IMR-90 (cell line): Measurements from ENCODE around the gene SSX2IP. TPM values are rescaled to one million over a fixed set of nuclear protein-coding genes. Genes with fewer than 3 reads are reported as not detected.
A peak's percentile ranks its signal among the peaks of the same experiment; 100 is the strongest.

Source experiments
- ATAC-seq: fragments of 200-7000 bp; cut with Tn5 transposase; 2 replicates; pipeline ENCODE4 v1.9.1; 2020; ENCODE audit warnings: low read depth, mild to moderate bottlenecking, moderate library complexity
- BruUV-seq: library from RNA; stranded (reverse); fragments of 400-500 nt; replicated peaks from 2 replicates; lab custom pipeline; 2021; lab: Mats Ljungman, UMichigan
- CTCF ChIA-PET: fragments of 300-600 bp; formaldehyde crosslinking; extraction: SDS; loops from one replicate; lab custom pipeline; 2021; ENCODE audit warnings: antibody characterized with exemption; lab: Yijun Ruan, JAX
- POLR2A ChIA-PET: fragments of 300-600 bp; sonication (Branson Sonifier 250); formaldehyde crosslinking; loops from one replicate; lab custom pipeline; 2022; ENCODE audit warnings: antibody characterized with exemption; ENCODE audit not compliant: unreplicated experiment; lab: Charles Lee
- DNase-seq: peaks from one replicate; pipeline ENCODE4 v3.0.0; 2013
- H2AFZ ChIP-seq: replicated peaks from 2 replicates; pipeline ENCODE3; 2013; ENCODE audit warnings: low read length, mild to moderate bottlenecking; ENCODE audit not compliant: poor library complexity
- H2AK5ac ChIP-seq: 2 replicates; pipeline ENCODE4 v1.6.1; 2013; ENCODE audit warnings: low read depth, low read length, inconsistent platforms
- H2AK9ac ChIP-seq: replicated peaks from 2 replicates; pipeline ENCODE3; 2013; ENCODE audit warnings: mild to moderate bottlenecking, low read depth, low read length, moderate library complexity; ENCODE audit not compliant: poor library complexity
- H2BK120ac ChIP-seq: 2 replicates; pipeline ENCODE4 v1.6.1; 2013; ENCODE audit warnings: low read depth, low read length, inconsistent platforms
- H2BK15ac ChIP-seq: 3 replicates; pipeline ENCODE4 v1.6.1; 2013; ENCODE audit warnings: low read depth, low read length, inconsistent platforms
- H2BK20ac ChIP-seq: 2 replicates; pipeline ENCODE4 v1.6.1; 2013; ENCODE audit warnings: low read depth, mild to moderate bottlenecking, inconsistent platforms, low read length, moderate library complexity
- H2BK5ac ChIP-seq: 2 replicates; pipeline ENCODE4 v1.6.1; 2013; ENCODE audit warnings: mild to moderate bottlenecking, low read depth, low read length, inconsistent platforms; ENCODE audit not compliant: poor library complexity, severe bottlenecking
- H3K14ac ChIP-seq: replicated peaks from 2 replicates; pipeline ENCODE4 v1.6.1; 2013; ENCODE audit warnings: low read depth, low read length, inconsistent platforms
- H3K18ac ChIP-seq: 2 replicates; pipeline ENCODE4 v1.6.1; 2013; ENCODE audit warnings: low read depth, low read length, control low read depth
- H3K23ac ChIP-seq: 2 replicates; pipeline ENCODE4 v1.6.1; 2013; ENCODE audit warnings: low read depth, low read length, inconsistent platforms
- H3K27ac ChIP-seq: 2 replicates; pipeline ENCODE4 v1.5.1; 2013; ENCODE audit warnings: mild to moderate bottlenecking, control low read depth, low read length; ENCODE audit not compliant: insufficient read depth
- H3K27me3 ChIP-seq: 2 replicates; pipeline ENCODE4 v1.6.1; 2013; ENCODE audit warnings: low read length; ENCODE audit not compliant: control insufficient read depth, insufficient read depth
- H3K36me3 ChIP-seq: 2 replicates; pipeline ENCODE4 v1.6.1; 2013; ENCODE audit warnings: low read length, mixed read lengths; ENCODE audit not compliant: control insufficient read depth, insufficient read depth
- H3K4ac ChIP-seq: 2 replicates; pipeline ENCODE4 v1.6.1; 2013; ENCODE audit warnings: low read depth, low read length, inconsistent platforms
- H3K4me1 ChIP-seq: 2 replicates; pipeline ENCODE4 v1.6.1; 2013; ENCODE audit warnings: low read length, mixed read lengths; ENCODE audit not compliant: control insufficient read depth, insufficient read depth
- H3K4me2 ChIP-seq: 2 replicates; pipeline ENCODE4 v1.6.1; 2013; ENCODE audit warnings: low read depth, mild to moderate bottlenecking, control low read depth, low read length, moderate library complexity
- H3K4me3 ChIP-seq: 2 replicates; pipeline ENCODE4 v1.5.1; 2013; ENCODE audit warnings: low read depth, mild to moderate bottlenecking, control low read depth, low read length, moderate library complexity; ENCODE audit not compliant: insufficient read depth
- H3K56ac ChIP-seq: 2 replicates; pipeline ENCODE4 v1.6.1; 2013; ENCODE audit warnings: low read length, inconsistent platforms; ENCODE audit not compliant: insufficient read depth; ENCODE audit errors: extremely low read depth
- H3K79me1 ChIP-seq, 2 experiments: 2 replicates each; pipeline ENCODE4 v1.6.1; 2013; ENCODE audit warnings: low read length in 2 of 2, inconsistent platforms in 1 of 2, low read depth in 1 of 2
- H3K9ac ChIP-seq: 2 replicates; pipeline ENCODE4 v1.6.1; 2013; ENCODE audit warnings: low read depth, low read length, control low read depth
- H3K9me1 ChIP-seq: 2 replicates; pipeline ENCODE4 v1.6.1; 2013; ENCODE audit warnings: low read length, inconsistent platforms; ENCODE audit not compliant: insufficient read depth
- H3K9me3 ChIP-seq: 2 replicates; pipeline ENCODE4 v1.6.1; 2013; ENCODE audit warnings: low read length; ENCODE audit not compliant: control insufficient read depth, insufficient read depth
- H4K20me1 ChIP-seq: 2 replicates; pipeline ENCODE4 v1.6.1; 2013; ENCODE audit warnings: low read length, inconsistent platforms; ENCODE audit not compliant: insufficient read depth
- H4K5ac ChIP-seq: 2 replicates; pipeline ENCODE4 v1.6.1; 2013; ENCODE audit warnings: mild to moderate bottlenecking, low read depth, low read length, control low read depth
- H4K8ac ChIP-seq, 2 experiments: 2 replicates each; pipeline ENCODE4 v1.6.1; 2013; ENCODE audit warnings: low read depth in 2 of 2, low read length in 2 of 2, control low read depth in 1 of 2, inconsistent platforms in 1 of 2
- H4K91ac ChIP-seq: 2 replicates; pipeline ENCODE4 v1.6.1; 2013; ENCODE audit warnings: low read depth, low read length, inconsistent platforms; ENCODE audit not compliant: insufficient read depth
- BHLHE40 ChIP-seq: fragments of 150-350 bp; IDR thresholded peaks from 2 replicates; pipeline ENCODE4 v1.6.1; 2016; ENCODE audit warnings: mild to moderate bottlenecking, low read depth, low read length
- CEBPB ChIP-seq: IDR thresholded peaks from 2 replicates; pipeline ENCODE4 v1.6.1; 2012; ENCODE audit warnings: low read depth, low read length, improper control_type of control experiment
- CHD1 ChIP-seq: IDR thresholded peaks from 2 replicates; pipeline ENCODE4 v1.6.1; 2012; ENCODE audit warnings: low read depth, low read length, improper control_type of control experiment
- FOS ChIP-seq: fragments of 150-350 bp; IDR thresholded peaks from 2 replicates; pipeline ENCODE4 v1.6.1; 2016; ENCODE audit warnings: low read depth, low read length
- MAZ ChIP-seq: IDR thresholded peaks from 2 replicates; pipeline ENCODE4 v1.6.1; 2012; ENCODE audit warnings: low read depth, mild to moderate bottlenecking, low read length, improper control_type of control experiment, moderate library complexity, borderline replicate concordance
- MXI1 ChIP-seq: IDR thresholded peaks from 2 replicates; pipeline ENCODE4 v1.6.1; 2012; ENCODE audit warnings: low read depth, mild to moderate bottlenecking, low read length, moderate library complexity, borderline replicate concordance
- NFE2L2 ChIP-seq: fragments of 150-350 bp; IDR thresholded peaks from 2 replicates; pipeline ENCODE4 v1.6.1; 2016; ENCODE audit warnings: low read depth, mild to moderate bottlenecking, low read length
- RAD21 ChIP-seq: IDR thresholded peaks from 2 replicates; pipeline ENCODE4 v1.6.1; 2012; ENCODE audit warnings: low read length, improper control_type of control experiment
- RCOR1 ChIP-seq: IDR thresholded peaks from 2 replicates; pipeline ENCODE4 v1.6.1; 2012; ENCODE audit warnings: mild to moderate bottlenecking, low read length, improper control_type of control experiment; ENCODE audit not compliant: insufficient replicate concordance
- RFX5 ChIP-seq: IDR thresholded peaks from 2 replicates; pipeline ENCODE4 v1.8.0; 2012; ENCODE audit warnings: low read depth, mild to moderate bottlenecking, low read length, moderate library complexity
- SMC3 ChIP-seq: fragments of 150-350 bp; IDR thresholded peaks from 2 replicates; pipeline ENCODE4 v1.6.1; 2016; ENCODE audit warnings: low read depth, mild to moderate bottlenecking, antibody characterized with exemption, low read length, moderate library complexity
- WGBS, 2 experiments: methylation state at CpG; one replicate each; pipeline versions ENCODE4 v1.1.5 to v1.1.7; 2013; ENCODE audit warnings: missing lambda C conversion rate in 2 of 2; ENCODE audit not compliant: insufficient read length in 1 of 2; ENCODE audit errors: extremely low coverage in 2 of 2; 5-methylcytosine and 5-hydroxymethylcytosine counted together
- dilution Hi-C: fragments of 300-500 bp; cut with HindIII; formaldehyde crosslinking; loops from one replicate; pipeline ENCODE4 v1.14.3; 2018; ENCODE audit warnings: low sequenced_read_pairs; ENCODE audit not compliant: unreplicated experiment
- in situ Hi-C: fragments of 300-500 bp; cut with MboI; formaldehyde crosslinking; loops from 3 replicates; pipeline ENCODE4 v1.14.3; 2019; ENCODE audit warnings: low sequenced_read_pairs, inconsistent platforms, mixed read lengths
- intact Hi-C: fragments of 100-400 bp; cut with micrococcal nuclease; formaldehyde crosslinking; loops from 2 replicates; pipeline ENCODE4 v1.10.0; 2022
- polyA plus RNA-seq, 3 experiments: library from polyadenylated mRNA; depleted of rRNA; stranded (reverse); fragments of >200 nt; gene quantifications; 2 replicates each; pipeline ENCODE4 v1.2.3, GENCODE V29; 2012; ENCODE audit warnings: low replicate concordance in 1 of 3
- total RNA-seq: library from RNA; depleted of rRNA; stranded (reverse); fragments of >200 nt; gene quantifications from 2 replicates; pipeline ENCODE4 v1.2.3, GENCODE V29; 2012
- TF ChIP-seq, protein P1 (sequence below): fragments of 150-350 bp; IDR thresholded peaks from 2 replicates; pipeline ENCODE4 v1.6.1; 2017; ENCODE audit warnings: mild to moderate bottlenecking, antibody characterized with exemption, low read length, low read depth
- TF ChIP-seq, protein P2 (sequence below): conservative IDR thresholded peaks from 2 replicates; pipeline ENCODE4 v1.5.1; 2012; ENCODE audit warnings: mild to moderate bottlenecking, low read depth, low read length, improper control_type of control experiment
- TF ChIP-seq, protein P3 (sequence below): fragments of 150-350 bp; IDR thresholded peaks from 2 replicates; pipeline ENCODE4 v1.6.1; 2016; ENCODE audit warnings: low read depth, mild to moderate bottlenecking, low read length, moderate library complexity, borderline replicate concordance

SSX2IP gene
- total and polyA plus RNA-seq, 2 of the 4 experiments (the other 2 are of a cell fraction): 7.7 to 13.4 TPM

DNA sequence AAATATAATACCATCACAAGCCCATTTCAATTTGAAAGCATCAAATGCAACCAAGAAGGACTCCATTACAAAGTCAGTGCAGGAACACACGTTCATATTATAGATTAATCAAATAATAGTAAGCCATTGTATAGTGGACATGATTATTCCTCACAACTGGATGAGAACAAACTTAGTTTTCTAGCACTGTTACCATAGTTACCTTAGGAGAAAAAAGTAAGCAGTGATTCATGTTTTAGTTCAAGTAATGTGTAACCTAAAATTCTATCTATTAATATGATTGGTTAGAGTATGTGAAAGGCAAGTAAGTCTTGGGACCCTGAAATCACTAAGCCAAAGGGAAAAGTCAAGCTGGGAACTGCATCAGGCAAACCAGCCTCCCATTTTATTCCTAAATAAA lies 15.2 kb downstream of the SSX2IP start:
- H3K36me3 ChIP-seq: peaks cover 5% of the 10 kb centered on the region; the same call in 1 of the 2 replicates
- no peak overlapping the region for H3K4me3 ChIP-seq
- BruUV-seq: no TSS peak
- H3K9me3 ChIP-seq: peaks cover 3% of the 10 kb centered on the region
- no CpG with 5 or more reads among the region's 1 CpG for WGBS, 2 experiments
- DNase-seq (peak; percentile 50), ATAC-seq (no peak)
- H3K9me1 ChIP-seq: peaks cover 3% of the 10 kb centered on the region
- intact Hi-C loops: no loop called here
- no peak overlapping the region for H3K18ac ChIP-seq
- H3K9ac ChIP-seq: no peak overlapping the region
- H2BK15ac ChIP-seq: no peak overlapping the region
- H3K79me1 ChIP-seq: peaks cover 9 to 23% of the 10 kb centered on the region in 2 experiments; a peak in 3 of 4 replicates
- no peak overlapping the region for H2BK20ac ChIP-seq
- TF ChIP-seq CEBPB (no peak), BHLHE40 (no peak), CHD1 (no peak), RFX5 (no peak), RCOR1 (no peak), MXI1 (no peak), RAD21 (no peak), FOS (no peak), SMC3 (no peak), NFE2L2 (no peak), MAZ (no peak)
- TF ChIP-seq, protein P1, sequence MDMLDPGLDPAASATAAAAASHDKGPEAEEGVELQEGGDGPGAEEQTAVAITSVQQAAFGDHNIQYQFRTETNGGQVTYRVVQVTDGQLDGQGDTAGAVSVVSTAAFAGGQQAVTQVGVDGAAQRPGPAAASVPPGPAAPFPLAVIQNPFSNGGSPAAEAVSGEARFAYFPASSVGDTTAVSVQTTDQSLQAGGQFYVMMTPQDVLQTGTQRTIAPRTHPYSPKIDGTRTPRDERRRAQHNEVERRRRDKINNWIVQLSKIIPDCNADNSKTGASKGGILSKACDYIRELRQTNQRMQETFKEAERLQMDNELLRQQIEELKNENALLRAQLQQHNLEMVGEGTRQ: no peak
- TF ChIP-seq, protein P2, sequence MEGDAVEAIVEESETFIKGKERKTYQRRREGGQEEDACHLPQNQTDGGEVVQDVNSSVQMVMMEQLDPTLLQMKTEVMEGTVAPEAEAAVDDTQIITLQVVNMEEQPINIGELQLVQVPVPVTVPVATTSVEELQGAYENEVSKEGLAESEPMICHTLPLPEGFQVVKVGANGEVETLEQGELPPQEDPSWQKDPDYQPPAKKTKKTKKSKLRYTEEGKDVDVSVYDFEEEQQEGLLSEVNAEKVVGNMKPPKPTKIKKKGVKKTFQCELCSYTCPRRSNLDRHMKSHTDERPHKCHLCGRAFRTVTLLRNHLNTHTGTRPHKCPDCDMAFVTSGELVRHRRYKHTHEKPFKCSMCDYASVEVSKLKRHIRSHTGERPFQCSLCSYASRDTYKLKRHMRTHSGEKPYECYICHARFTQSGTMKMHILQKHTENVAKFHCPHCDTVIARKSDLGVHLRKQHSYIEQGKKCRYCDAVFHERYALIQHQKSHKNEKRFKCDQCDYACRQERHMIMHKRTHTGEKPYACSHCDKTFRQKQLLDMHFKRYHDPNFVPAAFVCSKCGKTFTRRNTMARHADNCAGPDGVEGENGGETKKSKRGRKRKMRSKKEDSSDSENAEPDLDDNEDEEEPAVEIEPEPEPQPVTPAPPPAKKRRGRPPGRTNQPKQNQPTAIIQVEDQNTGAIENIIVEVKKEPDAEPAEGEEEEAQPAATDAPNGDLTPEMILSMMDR: no peak
- TF ChIP-seq, protein P3, sequence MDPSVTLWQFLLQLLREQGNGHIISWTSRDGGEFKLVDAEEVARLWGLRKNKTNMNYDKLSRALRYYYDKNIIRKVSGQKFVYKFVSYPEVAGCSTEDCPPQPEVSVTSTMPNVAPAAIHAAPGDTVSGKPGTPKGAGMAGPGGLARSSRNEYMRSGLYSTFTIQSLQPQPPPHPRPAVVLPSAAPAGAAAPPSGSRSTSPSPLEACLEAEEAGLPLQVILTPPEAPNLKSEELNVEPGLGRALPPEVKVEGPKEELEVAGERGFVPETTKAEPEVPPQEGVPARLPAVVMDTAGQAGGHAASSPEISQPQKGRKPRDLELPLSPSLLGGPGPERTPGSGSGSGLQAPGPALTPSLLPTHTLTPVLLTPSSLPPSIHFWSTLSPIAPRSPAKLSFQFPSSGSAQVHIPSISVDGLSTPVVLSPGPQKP: no peak
- H3K56ac ChIP-seq: no peak overlapping the region
- no peak overlapping the region for H3K23ac ChIP-seq
- in situ Hi-C loops: no loop called here
- dilution Hi-C loops: no loop called here
- H2BK5ac ChIP-seq: no peak overlapping the region
- H2BK120ac ChIP-seq: no peak overlapping the region
- no peak overlapping the region for H3K27ac ChIP-seq
- no peak overlapping the region for H3K14ac ChIP-seq
- H2AK9ac ChIP-seq: no peak overlapping the region
- ChIA-PET POLR2A (no interaction called here), CTCF (no interaction called here)
- H4K91ac ChIP-seq: no peak overlapping the region
- no peak overlapping the region for H4K8ac ChIP-seq
- no peak overlapping the region for H2AK5ac ChIP-seq
- no peak overlapping the region for H3K4ac ChIP-seq
- no peak overlapping the region for H2AFZ ChIP-seq
- peaks cover 3% of the 10 kb centered on the region; the same call in 1 of the 2 replicates for H4K20me1 ChIP-seq
- no peak overlapping the region for H4K5ac ChIP-seq
- H3K4me1 ChIP-seq: no peaks in the 10 kb centered on the region
- no peaks in the 10 kb centered on the region for H3K27me3 ChIP-seq
- H3K4me2 ChIP-seq: no peak overlapping the region
